A673 (cell line): ENCODE measurements around the gene CHAT. TPM values are rescaled to one million over a fixed set of nuclear protein-coding genes. Genes with fewer than 3 reads are reported as not detected.

Source experiments
- BruUV-seq: library from RNA; stranded (reverse); fragments of 400-500 nt; replicated peaks from 2 replicates; lab custom pipeline; 2021; lab: Mats Ljungman, UMichigan
- CTCF ChIA-PET: fragments of 300-600 bp; sonication (Branson Sonifier 250); formaldehyde crosslinking; loops from one replicate; lab custom pipeline; 2022; ENCODE audit warnings: antibody characterized with exemption; lab: Charles Lee
- POLR2A ChIA-PET: fragments of 300-600 bp; sonication (Branson Sonifier 250); formaldehyde crosslinking; loops from one replicate; lab custom pipeline; 2022; ENCODE audit warnings: antibody characterized with exemption; ENCODE audit not compliant: low non-redundant PET; lab: Charles Lee
- DNase-seq: peaks from one replicate; pipeline ENCODE4 v3.0.0-alpha.2; 2015; ENCODE audit warnings: low spot score
- H3K27ac ChIP-seq: fragments of 200-600 bp; sonication (generic); 2 replicates; pipeline ENCODE4 v1.5.1; 2016; ENCODE audit warnings: mixed run types, low read depth, mild to moderate bottlenecking, mixed read lengths, antibody characterized with exemption, low read length; ENCODE audit not compliant: poor library complexity, severe bottlenecking
- H3K27me3 ChIP-seq: fragments of 200-600 bp; sonication (generic); replicated peaks from 2 replicates; pipeline ENCODE4 v1.6.1; 2017; ENCODE audit warnings: mixed run types, low read depth, mild to moderate bottlenecking, mixed read lengths, antibody characterized with exemption, low read length; ENCODE audit not compliant: insufficient read depth, poor library complexity
- H3K36me3 ChIP-seq: fragments of 200-600 bp; sonication (generic); 2 replicates; pipeline ENCODE4 v1.6.1; 2016; ENCODE audit warnings: mixed run types, mild to moderate bottlenecking, mixed read lengths, antibody characterized with exemption, low read length; ENCODE audit not compliant: insufficient read depth, poor library complexity, severe bottlenecking
- H3K4me1 ChIP-seq: fragments of 200-600 bp; sonication (generic); 2 replicates; pipeline ENCODE4 v1.6.1; 2017; ENCODE audit warnings: mixed run types, mild to moderate bottlenecking, mixed read lengths, antibody characterized with exemption, low read length; ENCODE audit not compliant: insufficient read depth, poor library complexity, severe bottlenecking
- H3K4me3 ChIP-seq: fragments of 200-600 bp; sonication (generic); 2 replicates; pipeline ENCODE4 v1.5.1; 2016; ENCODE audit warnings: low read depth, mixed run types, mild to moderate bottlenecking, mixed read lengths, low read length; ENCODE audit not compliant: poor library complexity, severe bottlenecking
- H3K9me3 ChIP-seq: fragments of 200-600 bp; sonication (generic); 2 replicates; pipeline ENCODE4 v1.6.1; 2016; ENCODE audit warnings: mixed run types, low read depth, mild to moderate bottlenecking, mixed read lengths, antibody characterized with exemption, low read length; ENCODE audit not compliant: poor library complexity, severe bottlenecking
- CTCF ChIP-seq: fragments of 300-800, 200-600 bp; sonication (generic); conservative IDR thresholded peaks from 2 replicates; pipeline ENCODE4 v1.5.1; 2017; ENCODE audit warnings: low read depth, mild to moderate bottlenecking, antibody characterized with exemption, low read length, moderate library complexity, mixed read lengths
- EZH2 ChIP-seq: fragments of 200-600 bp; sonication (generic); IDR thresholded peaks from 2 replicates; pipeline ENCODE4 v1.6.1; 2017; ENCODE audit warnings: borderline replicate concordance, low read depth, mild to moderate bottlenecking, mixed read lengths, antibody characterized with exemption, low read length; ENCODE audit not compliant: poor library complexity, severe bottlenecking
- intact Hi-C: fragments of 100-400 bp; cut with micrococcal nuclease; formaldehyde crosslinking; loops from one replicate; pipeline ENCODE4 v1.10.0; 2022; ENCODE audit not compliant: unreplicated experiment
- total RNA-seq: library from RNA; stranded (reverse); gene quantifications from 2 replicates; pipeline ENCODE4 v1.2.3, GENCODE V29; 2021

CHAT gene
- total RNA-seq, 1 experiment from 2014 or later: 0.56 TPM

GRCh38 chr10:49568235-49568634 is 45.6 kb upstream of the CHAT start:
- CTCF ChIA-PET: no interaction called here
- no peaks in the 10 kb centered on the region for H3K36me3 ChIP-seq
- H3K4me3 ChIP-seq: no peak overlapping the region
- H3K27me3 ChIP-seq: no peaks in the 10 kb centered on the region
- BruUV-seq: no TSS peak
- no peak for DNase-seq
- POLR2A ChIA-PET: no interaction called here
- no peaks in the 10 kb centered on the region for H3K9me3 ChIP-seq
- intact Hi-C loops: no loop called here
- TF ChIP-seq CTCF: no peak
- TF ChIP-seq EZH2: no peak
- H3K4me1 ChIP-seq: no peaks in the 10 kb centered on the region
- H3K27ac ChIP-seq: no peak overlapping the region

GRCh38 chr10:49569031-49569631 is 44.7 kb upstream of the CHAT start:
- POLR2A ChIA-PET: no interaction called here
- no peak overlapping the region for H3K27ac ChIP-seq
- no peaks in the 10 kb centered on the region for H3K9me3 ChIP-seq
- H3K4me1 ChIP-seq: no peaks in the 10 kb centered on the region
- CTCF ChIA-PET: no interaction called here
- BruUV-seq: no TSS peak
- DNase-seq: no peak
- intact Hi-C loops: no loop called here
- TF ChIP-seq EZH2 (no peak), CTCF (no peak)
- no peaks in the 10 kb centered on the region for H3K36me3 ChIP-seq
- no peaks in the 10 kb centered on the region for H3K27me3 ChIP-seq
- no peak overlapping the region for H3K4me3 ChIP-seq

- BruUV-seq: no TSS peak
- ChIA-PET POLR2A (no interaction called here), CTCF (no interaction called here)
- Histone ChIP-seq H3K9me3 (no peaks in the 10 kb centered on the region), H3K27me3 (no peaks in the 10 kb centered on the region), H3K4me3 (no peak overlapping the region), H3K4me1 (no peaks in the 10 kb centered on the region), H3K27ac (no peak overlapping the region), H3K36me3 (no peaks in the 10 kb centered on the region)
- no peak for DNase-seq
- TF ChIP-seq EZH2: no peak
- no peak for TF ChIP-seq CTCF
- intact Hi-C loops: no loop called here
Observed at GRCh38 chr10:49571388-49571787, 42.4 kb upstream of the CHAT start.
